HepG2 (cell line): Measurements from ENCODE around the gene FBF1. TPM values are rescaled to one million over a fixed set of nuclear protein-coding genes. Genes with fewer than 3 reads are reported as not detected.

Experiments
- ATAC-seq: fragments of 200-7000 bp; cut with Tn5 transposase; 3 replicates; pipeline ENCODE4 v1.9.1; 2020; ENCODE audit warnings: mild to moderate bottlenecking, moderate library complexity
- BruUV-seq: library from RNA; stranded (reverse); fragments of 400-500 nt; replicated peaks from 2 replicates; lab custom pipeline; 2021; lab: Mats Ljungman, UMichigan
- CTCF ChIA-PET: fragments of 300-600 bp; formaldehyde crosslinking; extraction: SDS; loops from one replicate; lab custom pipeline; 2021; ENCODE audit warnings: low total read pairs, inconsistent platforms, low intra/inter-chr PET ratio; lab: Yijun Ruan, JAX
- POLR2A ChIA-PET: fragments of 350-600 bp; sonication (Branson Sonifier 250); formaldehyde crosslinking; loops from one replicate; lab custom pipeline; 2020; ENCODE audit warnings: antibody characterized with exemption, inconsistent platforms; lab: Yijun Ruan, JAX
- DNase-seq: peaks from one replicate; pipeline ENCODE4 v3.0.0-alpha.2; 2015; ENCODE audit warnings: low spot score
- FAIRE-seq: peaks from 3 replicates; lab custom pipeline; 2011; peaks lifted over from hg19 to GRCh38; lab: Jason Lieb, UNC
- H2AFZ ChIP-seq: one replicate; pipeline ENCODE4 v1.6.1; 2011; ENCODE audit warnings: low read length, inconsistent platforms
- H3K27ac ChIP-seq: fragments of 300-600 bp; 3 replicates; pipeline ENCODE4 v1.8.0; 2011; ENCODE audit warnings: mixed run types, mild to moderate bottlenecking, mixed read lengths, low read length, inconsistent platforms; ENCODE audit not compliant: insufficient read depth; ENCODE audit errors: extremely low read length
- H3K27me3 ChIP-seq, 2 experiments: fragments of 200-600 bp in 1 of 2; 2 replicates in 1 of 2; 3 replicates in 1 of 2; pipeline versions ENCODE4 v1.6.0 to v1.8.0; 2011; ENCODE audit warnings: low read length in 2 of 2, mild to moderate bottlenecking in 2 of 2, moderate library complexity in 2 of 2, inconsistent platforms in 1 of 2; ENCODE audit not compliant: insufficient read depth in 2 of 2, control insufficient read depth in 1 of 2
- H3K36me3 ChIP-seq, 2 experiments: fragments of 200-600 bp in 1 of 2; replicated peaks in 1 of 2; 2 replicates in 1 of 2; 3 replicates in 1 of 2; pipeline versions ENCODE4 v1.5.1 to v1.8.0; 2011; ENCODE audit warnings: low read length in 2 of 2, inconsistent platforms in 1 of 2; ENCODE audit not compliant: insufficient read depth in 2 of 2, control insufficient read depth in 1 of 2
- H3K4me1 ChIP-seq: 2 replicates; pipeline ENCODE4 v1.5.1; 2012; ENCODE audit warnings: low read length, inconsistent platforms; ENCODE audit not compliant: insufficient read depth
- H3K4me2 ChIP-seq: 2 replicates; pipeline ENCODE4 v1.6.0; 2011; ENCODE audit warnings: low read depth, low read length, inconsistent platforms
- H3K4me3 ChIP-seq, 3 experiments: fragments of 200-600 bp in 1 of 3; sonication (generic), shearing (Covaris generic) in 1 of 3; replicated peaks in 1 of 3; 2 replicates each; pipeline ENCODE4 v1.5.1; 2011 to 2016; ENCODE audit warnings: low read length in 3 of 3, inconsistent platforms in 2 of 3, low read depth in 2 of 3, mild to moderate bottlenecking in 2 of 3, control low read depth in 1 of 3, mixed read lengths in 1 of 3; ENCODE audit not compliant: insufficient read depth in 1 of 3
- H3K79me2 ChIP-seq: one replicate; pipeline ENCODE4 v1.6.1; 2011; ENCODE audit warnings: low read length, inconsistent platforms; ENCODE audit not compliant: insufficient read depth
- H3K9ac ChIP-seq: 2 replicates; pipeline ENCODE4 v1.6.0; 2011; ENCODE audit warnings: mild to moderate bottlenecking, low read depth, low read length, inconsistent platforms; ENCODE audit not compliant: insufficient read depth
- H3K9me3 ChIP-seq: 2 replicates; pipeline ENCODE4 v1.5.1; 2012; ENCODE audit warnings: mild to moderate bottlenecking, low read length
- H4K20me1 ChIP-seq: 2 replicates; pipeline ENCODE4 v1.6.0; 2011; ENCODE audit warnings: inconsistent platforms, mild to moderate bottlenecking, low read length, moderate library complexity; ENCODE audit not compliant: insufficient read depth
- AKAP8 ChIP-seq: sonication (generic); formaldehyde crosslinking; IDR thresholded peaks from 2 replicates; pipeline ENCODE4 v1.5.1; 2020; ENCODE audit warnings: mild to moderate bottlenecking, missing genetic modification reagents
- FOXO4 ChIP-seq: sonication (generic); formaldehyde crosslinking; conservative IDR thresholded peaks from 2 replicates; pipeline ENCODE4 v1.8.1; 2023; ENCODE audit warnings: missing genetic modification reagents
- SMYD3 ChIP-seq: sonication (generic); formaldehyde crosslinking; IDR thresholded peaks from 2 replicates; pipeline ENCODE4 v1.8.1; 2023; ENCODE audit warnings: mild to moderate bottlenecking, missing genetic modification reagents
- SNAPC2 ChIP-seq: sonication (generic); formaldehyde crosslinking; IDR thresholded peaks from 2 replicates; pipeline ENCODE4 v1.8.1; 2022; ENCODE audit warnings: mild to moderate bottlenecking, missing genetic modification reagents
- THAP8 ChIP-seq: sonication (generic); formaldehyde crosslinking; IDR thresholded peaks from 2 replicates; pipeline ENCODE4 v1.5.1; 2020; ENCODE audit warnings: missing genetic modification reagents, mild to moderate bottlenecking, borderline replicate concordance
- ZBTB34 ChIP-seq: sonication (generic); formaldehyde crosslinking; IDR thresholded peaks from 2 replicates; pipeline ENCODE4 v1.8.0; 2022; ENCODE audit warnings: mild to moderate bottlenecking, missing genetic modification reagents
- ZNF576 ChIP-seq: sonication (generic); formaldehyde crosslinking; IDR thresholded peaks from 2 replicates; pipeline ENCODE4 v1.4.0; 2020; ENCODE audit warnings: mild to moderate bottlenecking, missing genetic modification reagents
- WGBS: methylation state at CpG from one replicate; pipeline ENCODE4 v1.1.6; 2017; ENCODE audit warnings: low lambda C conversion rate; 5-methylcytosine and 5-hydroxymethylcytosine counted together
- in situ Hi-C: cut with HindIII; loops from 2 replicates; pipeline ENCODE4 v1.10.0; 2017; ENCODE audit warnings: low pct_unique_long_range_greater_than_20kb; ENCODE audit not compliant: extremely low pct_ligation_motif_present
- intact Hi-C: fragments of 100-400 bp; cut with micrococcal nuclease; formaldehyde crosslinking; loops from one replicate; pipeline ENCODE4 v1.10.0; 2022; ENCODE audit not compliant: unreplicated experiment
- polyA plus RNA-seq, 8 experiments: library from polyadenylated mRNA; depleted of rRNA in 3 of 8; stranded (reverse) in 7 of 8; unstranded in 1 of 8; fragments of >200 nt; fragmentation: Illumina TruSeq in 4 of 8; extraction: Trizol in 4 of 8; gene quantifications; 2 replicates each; pipeline versions ENCODE4 v1.2.1 to v1.2.3, GENCODE V29; 2011 to 2016; ENCODE audit warnings: low read depth in 4 of 8, missing spikeins in 1 of 8, mixed read lengths in 1 of 8; ENCODE audit not compliant: insufficient read depth in 1 of 8
- total RNA-seq, 5 experiments: library from RNA; depleted of rRNA; stranded (reverse); fragments of >200 nt; fragmentation: Illumina TruSeq; extraction: Trizol; gene quantifications; 2 replicates each; pipeline ENCODE4 v1.2.3, GENCODE V29; 2016; ENCODE audit warnings: low read depth in 1 of 5

The FBF1 gene
- total and polyA plus RNA-seq, 2 of the 13 experiments (the other 11 are each of a cell fraction or from before 2014, with no cell fraction given), result 2.4 to 8.1 TPM

- Histone ChIP-seq H3K4me2 (peak overlapping the region; percentile 71), H3K4me1 (peaks cover 25% of the 10 kb centered on the region), H3K4me3 (peak overlapping the region in 2 of 3 experiments; percentile 15 to 47; a peak in 2 of 6 replicates), H3K27me3 (no peaks in the 10 kb centered on the region; a peak in 1 of 5 replicates), H3K27ac (peak overlapping the region; percentile 33), H3K9ac (peak overlapping the region; percentile 78; the same call in 1 of the 2 replicates), H3K9me3 (no peaks in the 10 kb centered on the region), H2AFZ (no peak overlapping the region), H3K79me2 (no peaks in the 10 kb centered on the region)
- ChIA-PET POLR2A (interaction anchor here (0.6 to 1.9 kb wide), 18 partner anchors 10 to 310 kb away, joined by 3 to 16 read pairs (median 6); partner anchors contain the start of genes ACOX1, CDK3, MRPL38 and TEN1), CTCF (no interaction called here)
- FAIRE-seq (no peak), DNase-seq (no peak), ATAC-seq (peak; percentile 18)
- in situ Hi-C loops (no loop called here), intact Hi-C loops (loop anchor here (5.0 kb wide), 1 partner anchor 56 kb away; no protein-coding TSS in a partner anchor)
- 85% methylated on average over 6 of the region's 6 CpGs for WGBS
- BruUV-seq, result no TSS peak
- 0 out of 2 replicates have a peak, but pooled peaks have one; percentile 11 for TF ChIP-seq ZBTB34 (CRISPR knock-in tag)
- no peak for TF ChIP-seq AKAP8 (CRISPR knock-in tag)
- 0 out of 2 replicates have a peak, but pooled peaks have one; percentile 2 for TF ChIP-seq SMYD3
- no peak for TF ChIP-seq THAP8
- 0 out of 2 replicates have a peak, but pooled peaks have one; percentile 82 for TF ChIP-seq FOXO4 (CRISPR knock-in tag)
- 0 out of 2 replicates have a peak, but pooled peaks have one; percentile 6 for TF ChIP-seq SNAPC2 (CRISPR knock-in tag)
- TF ChIP-seq ZNF576 (CRISPR knock-in tag), result no peak
- TF ChIP-seq, all 625 proteins: peak for 4
- Histone ChIP-seq H4K20me1 (no peaks in the 10 kb centered on the region), H3K36me3 (peaks cover 5 to 14% of the 10 kb centered on the region in 2 experiments; a peak in 4 of 5 replicates)
Observed at GRCh38 chr17:75941442-75941819, 589 bp upstream of the FBF1 start.
